Endodermal cell (in vitro differentiated cells): Measurements from ENCODE around the gene PRTG. TPM values are rescaled to one million over a fixed set of nuclear protein-coding genes. Genes with fewer than 3 reads are reported as not detected.
"Not testable (repeated sequence)": the region's sequence is repeated elsewhere in the genome, so short reads cannot be mapped to it uniquely, and the experiment has no call there.

Experiments
- DNase-seq: peaks from one replicate; pipeline ENCODE4 v3.0.0-alpha.2; 2017
- H3K27ac ChIP-seq: 2 replicates; pipeline ENCODE4 v1.5.1; 2013; ENCODE audit warnings: mild to moderate bottlenecking, low read depth, low read length, moderate library complexity
- H3K27me3 ChIP-seq: 2 replicates; pipeline ENCODE4 v1.6.1; 2013; ENCODE audit warnings: mild to moderate bottlenecking, low read length, moderate library complexity; ENCODE audit not compliant: insufficient read depth, control insufficient read depth, poor library complexity, severe bottlenecking
- H3K36me3 ChIP-seq: 2 replicates; pipeline ENCODE4 v1.7.0; 2013; ENCODE audit warnings: mild to moderate bottlenecking, low read length, moderate library complexity; ENCODE audit not compliant: control insufficient read depth, insufficient read depth
- H3K4me1 ChIP-seq: one replicate; pipeline ENCODE4 v1.7.0; 2013; ENCODE audit warnings: low read length; ENCODE audit not compliant: control insufficient read depth, insufficient read depth
- H3K4me3 ChIP-seq: 2 replicates; pipeline ENCODE4 v1.5.1; 2013; ENCODE audit warnings: mild to moderate bottlenecking, low read length, moderate library complexity
- H3K9ac ChIP-seq: 2 replicates; pipeline ENCODE4 v1.6.1; 2013; ENCODE audit warnings: mild to moderate bottlenecking, low read length, moderate library complexity; ENCODE audit not compliant: poor library complexity, severe bottlenecking; ENCODE audit errors: extremely low read depth
- H3K9me3 ChIP-seq: 2 replicates; pipeline ENCODE4 v1.6.1; 2013; ENCODE audit warnings: mild to moderate bottlenecking, low read length, moderate library complexity; ENCODE audit not compliant: control insufficient read depth
- H3K27ac Mint-ChIP-seq: 2 replicates; pipeline ENCODE4 v1.8.0; 2020; ENCODE audit warnings: mixed read lengths
- H3K27me3 Mint-ChIP-seq: 2 replicates; pipeline ENCODE4 v1.8.0; 2021; ENCODE audit warnings: mild to moderate bottlenecking, mixed read lengths; ENCODE audit not compliant: insufficient read depth
- H3K36me3 Mint-ChIP-seq: 2 replicates; pipeline ENCODE4 v1.8.0; 2020; ENCODE audit warnings: low read depth, mixed read lengths
- H3K4me1 Mint-ChIP-seq: 2 replicates; pipeline ENCODE4 v1.8.0; 2020; ENCODE audit warnings: mixed read lengths
- H3K4me3 Mint-ChIP-seq: 2 replicates; pipeline ENCODE4 v1.8.0; 2020; ENCODE audit warnings: mild to moderate bottlenecking, moderate library complexity, mixed read lengths
- H3K9me3 Mint-ChIP-seq: 2 replicates; pipeline ENCODE4 v1.8.0; 2020; ENCODE audit warnings: mild to moderate bottlenecking, mixed read lengths
- WGBS, 2 experiments: methylation state at CpG; one replicate each; pipeline versions ENCODE4 v1.1.5 to v1.1.7; 2013; ENCODE audit warnings: missing lambda C conversion rate in 2 of 2, mixed read lengths in 1 of 2; ENCODE audit not compliant: insufficient coverage in 1 of 2, insufficient read length in 1 of 2; 5-methylcytosine and 5-hydroxymethylcytosine counted together
- total RNA-seq, 2 donors: library from RNA; stranded (reverse); fragmentation: NEBNext Ultra II Directional in 1 of 2; extraction: Animal tissue kit (Norgen Biotek cat#: 25700) in 1 of 2; gene quantifications; 2 replicates in 1 of 2; 3 replicates in 1 of 2; pipeline ENCODE4 v1.2.1, GENCODE V29; 2021
- TF ChIP-seq, protein P1 (sequence below): fragments of 200-600 bp; sonication (generic); conservative IDR thresholded peaks from 2 replicates; pipeline ENCODE4 v1.5.0; 2021; ENCODE audit warnings: antibody characterized with exemption, mild to moderate bottlenecking

The PRTG gene
- total RNA-seq, 2 donors from 2014 or later: 32.6 to 51.5 TPM

DNA sequence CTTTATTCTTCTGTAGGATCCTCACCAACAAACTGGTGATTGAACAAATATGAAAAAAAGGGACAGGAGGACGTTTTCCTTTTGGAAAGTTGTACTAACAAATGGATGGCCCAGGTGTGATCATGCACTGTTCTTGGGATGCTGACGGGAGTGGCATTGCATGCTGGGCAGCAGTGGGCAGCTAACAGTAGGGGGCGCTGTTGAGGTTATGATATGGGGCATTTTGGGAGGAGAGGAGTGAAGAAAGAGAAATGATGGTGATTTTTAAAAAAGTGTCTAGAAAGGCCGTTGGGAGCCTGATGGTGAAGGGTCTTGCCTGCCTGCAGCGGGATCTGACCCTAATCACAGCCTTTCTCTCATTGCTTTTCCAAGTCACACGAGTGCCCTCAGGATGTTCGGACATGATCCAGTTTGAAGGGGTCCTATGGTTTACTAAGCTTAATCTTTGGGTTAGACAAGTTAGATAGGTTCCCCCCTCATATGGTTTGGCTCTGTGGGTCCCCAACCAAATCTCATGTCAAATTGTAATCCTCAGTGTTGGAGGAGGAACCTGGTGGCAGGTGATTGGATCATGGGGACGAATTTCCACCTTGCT, 46.2 kb upstream of the PRTG start:
- peaks cover 14% of the 10 kb centered on the region for H3K9me3 Mint-ChIP-seq
- H3K27me3 ChIP-seq: no peaks in the 10 kb centered on the region
- no peaks in the 10 kb centered on the region for H3K36me3 ChIP-seq
- 82 to 86% methylated on average over 4 to 8 of the region's 8 CpGs for WGBS, 2 experiments
- H3K27ac Mint-ChIP-seq: no peak overlapping the region
- no peak overlapping the region for H3K9ac ChIP-seq
- peaks cover 30% of the 10 kb centered on the region for H3K4me1 Mint-ChIP-seq
- peaks cover 19% of the 10 kb centered on the region for H3K27me3 Mint-ChIP-seq
- no peak overlapping the region for H3K4me3 Mint-ChIP-seq
- H3K4me1 ChIP-seq: peaks cover 3% of the 10 kb centered on the region
- no peak overlapping the region for H3K4me3 ChIP-seq
- peaks cover 14% of the 10 kb centered on the region for H3K9me3 ChIP-seq
- DNase-seq: peak; percentile 87
- no peak overlapping the region for H3K27ac ChIP-seq
- TF ChIP-seq, protein P1, sequence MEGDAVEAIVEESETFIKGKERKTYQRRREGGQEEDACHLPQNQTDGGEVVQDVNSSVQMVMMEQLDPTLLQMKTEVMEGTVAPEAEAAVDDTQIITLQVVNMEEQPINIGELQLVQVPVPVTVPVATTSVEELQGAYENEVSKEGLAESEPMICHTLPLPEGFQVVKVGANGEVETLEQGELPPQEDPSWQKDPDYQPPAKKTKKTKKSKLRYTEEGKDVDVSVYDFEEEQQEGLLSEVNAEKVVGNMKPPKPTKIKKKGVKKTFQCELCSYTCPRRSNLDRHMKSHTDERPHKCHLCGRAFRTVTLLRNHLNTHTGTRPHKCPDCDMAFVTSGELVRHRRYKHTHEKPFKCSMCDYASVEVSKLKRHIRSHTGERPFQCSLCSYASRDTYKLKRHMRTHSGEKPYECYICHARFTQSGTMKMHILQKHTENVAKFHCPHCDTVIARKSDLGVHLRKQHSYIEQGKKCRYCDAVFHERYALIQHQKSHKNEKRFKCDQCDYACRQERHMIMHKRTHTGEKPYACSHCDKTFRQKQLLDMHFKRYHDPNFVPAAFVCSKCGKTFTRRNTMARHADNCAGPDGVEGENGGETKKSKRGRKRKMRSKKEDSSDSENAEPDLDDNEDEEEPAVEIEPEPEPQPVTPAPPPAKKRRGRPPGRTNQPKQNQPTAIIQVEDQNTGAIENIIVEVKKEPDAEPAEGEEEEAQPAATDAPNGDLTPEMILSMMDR: peak; percentile 84
- peaks cover 2% of the 10 kb centered on the region for H3K36me3 Mint-ChIP-seq

DNA sequence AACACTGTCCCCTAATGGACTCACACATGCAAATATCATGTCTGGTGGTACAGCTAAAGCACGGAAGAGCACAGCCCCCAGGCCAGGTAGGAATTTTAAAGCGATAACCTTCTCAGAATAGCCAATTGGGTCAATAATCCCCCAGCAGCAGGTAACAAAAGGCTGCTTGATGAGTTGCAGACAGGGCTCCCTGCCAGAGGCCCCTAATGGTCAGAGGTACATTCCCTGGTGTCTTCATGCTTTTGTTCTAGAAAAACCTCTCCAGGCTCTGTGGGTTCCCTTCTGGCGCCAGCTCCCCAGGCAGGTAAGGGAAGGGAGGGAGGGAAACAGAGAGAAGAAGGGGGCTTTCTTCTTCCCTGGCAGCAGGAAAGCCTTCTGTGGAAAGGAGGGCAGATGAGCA, 43.4 kb upstream of the PRTG start:
- Histone ChIP-seq H3K9ac (no peak overlapping the region), H3K27me3 (no peaks in the 10 kb centered on the region), H3K4me3 (no peak overlapping the region), H3K36me3 (no peaks in the 10 kb centered on the region), H3K9me3 (no peaks in the 10 kb centered on the region), H3K27ac (peak overlapping the region; percentile 61), H3K4me1 (peaks cover 3% of the 10 kb centered on the region)
- TF ChIP-seq, protein P1: no peak
- Mint-ChIP-seq H3K27me3 (peaks cover 37% of the 10 kb centered on the region), H3K27ac (peak overlapping the region; percentile 41), H3K36me3 (peaks cover 2% of the 10 kb centered on the region), H3K9me3 (peaks cover 3% of the 10 kb centered on the region), H3K4me1 (peaks cover 28% of the 10 kb centered on the region), H3K4me3 (no peak overlapping the region)
- 25 to 43% methylated on average over 1 to 3 of the region's 3 CpGs for WGBS, 2 experiments
- DNase-seq: peak; percentile 78

DNA sequence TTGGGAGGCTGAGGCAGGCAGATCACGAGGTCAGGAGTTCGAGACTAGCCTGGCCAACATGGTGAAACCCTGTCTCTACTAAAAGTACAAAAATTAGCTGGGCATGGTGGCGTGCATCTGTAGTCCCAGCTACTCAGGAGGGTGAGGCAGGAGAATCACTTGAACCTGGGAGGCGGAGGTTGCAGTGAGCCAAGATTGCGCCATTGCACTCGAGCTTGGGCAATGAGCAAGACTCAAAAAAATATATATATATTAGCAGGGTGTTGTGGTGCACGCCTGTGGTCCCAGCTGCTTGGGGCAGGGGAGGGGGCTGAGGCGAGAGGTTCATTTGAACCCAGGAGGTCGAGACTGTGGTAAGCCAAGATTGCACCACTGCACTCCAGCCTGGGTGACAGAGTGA, 42.6 kb upstream of the PRTG start:
- H3K9me3 ChIP-seq, H3K9ac ChIP-seq, H3K36me3 ChIP-seq, H3K4me3 ChIP-seq, H3K9me3 Mint-ChIP-seq, H3K4me3 Mint-ChIP-seq, H3K36me3 Mint-ChIP-seq, H3K27ac Mint-ChIP-seq, H3K4me1 ChIP-seq, H3K27ac ChIP-seq, DNase-seq, H3K27me3 ChIP-seq: not testable (repeated sequence)
- peaks cover 28% of the 10 kb centered on the region for H3K4me1 Mint-ChIP-seq
- 73 to 88% methylated on average over 4 to 7 of the region's 9 CpGs for WGBS, 2 experiments
- H3K27me3 Mint-ChIP-seq: peaks cover 37% of the 10 kb centered on the region

DNA sequence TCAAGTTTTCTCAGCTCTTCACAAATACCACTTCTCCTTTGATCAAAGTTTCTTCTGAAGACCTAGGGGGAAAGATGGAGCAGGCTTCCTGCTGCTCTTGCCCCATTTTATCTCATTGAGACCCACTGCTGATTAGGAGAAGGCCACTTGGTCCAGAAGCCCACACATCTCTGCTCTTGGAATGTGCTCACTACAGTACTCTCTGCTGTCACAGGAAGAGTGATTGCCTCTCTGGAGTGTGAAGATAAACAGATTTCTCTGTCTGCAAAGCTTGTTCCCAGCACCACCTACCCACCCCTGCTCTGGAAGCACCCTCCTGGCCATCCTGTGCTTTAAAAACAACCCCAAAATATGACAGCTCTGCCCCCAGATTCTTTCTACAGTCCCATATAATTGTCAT, 41.3 kb upstream of the PRTG start:
- TF ChIP-seq, protein P1: no peak
- no peak overlapping the region for H3K4me3 Mint-ChIP-seq
- H3K36me3 ChIP-seq: no peaks in the 10 kb centered on the region

More for the DNA sequence above, 41.3 kb upstream of the PRTG start:
- Histone ChIP-seq H3K4me1 (peaks cover 3% of the 10 kb centered on the region), H3K9ac (no peak overlapping the region), H3K27ac (no peak overlapping the region), H3K27me3 (peaks cover 9% of the 10 kb centered on the region), H3K9me3 (no peaks in the 10 kb centered on the region), H3K4me3 (no peak overlapping the region)
- H3K36me3 Mint-ChIP-seq: no peaks in the 10 kb centered on the region
- DNase-seq: peak; percentile 55
- H3K27me3 Mint-ChIP-seq: peaks cover 49% of the 10 kb centered on the region
- peaks cover 3% of the 10 kb centered on the region for H3K9me3 Mint-ChIP-seq
- H3K27ac Mint-ChIP-seq: peak overlapping the region; percentile 74
- H3K4me1 Mint-ChIP-seq: peaks cover 28% of the 10 kb centered on the region
